ENCODE data around the gene CCDC88C.

GRCh38 chr14:91406982-91407381, 10.6 kb downstream of the CCDC88C start:
- TF ChIP-seq, protein P1, sequence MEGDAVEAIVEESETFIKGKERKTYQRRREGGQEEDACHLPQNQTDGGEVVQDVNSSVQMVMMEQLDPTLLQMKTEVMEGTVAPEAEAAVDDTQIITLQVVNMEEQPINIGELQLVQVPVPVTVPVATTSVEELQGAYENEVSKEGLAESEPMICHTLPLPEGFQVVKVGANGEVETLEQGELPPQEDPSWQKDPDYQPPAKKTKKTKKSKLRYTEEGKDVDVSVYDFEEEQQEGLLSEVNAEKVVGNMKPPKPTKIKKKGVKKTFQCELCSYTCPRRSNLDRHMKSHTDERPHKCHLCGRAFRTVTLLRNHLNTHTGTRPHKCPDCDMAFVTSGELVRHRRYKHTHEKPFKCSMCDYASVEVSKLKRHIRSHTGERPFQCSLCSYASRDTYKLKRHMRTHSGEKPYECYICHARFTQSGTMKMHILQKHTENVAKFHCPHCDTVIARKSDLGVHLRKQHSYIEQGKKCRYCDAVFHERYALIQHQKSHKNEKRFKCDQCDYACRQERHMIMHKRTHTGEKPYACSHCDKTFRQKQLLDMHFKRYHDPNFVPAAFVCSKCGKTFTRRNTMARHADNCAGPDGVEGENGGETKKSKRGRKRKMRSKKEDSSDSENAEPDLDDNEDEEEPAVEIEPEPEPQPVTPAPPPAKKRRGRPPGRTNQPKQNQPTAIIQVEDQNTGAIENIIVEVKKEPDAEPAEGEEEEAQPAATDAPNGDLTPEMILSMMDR (IDR thresholded peaks at IDR 0.05) = no peak
- no peak for TF ChIP-seq POLR2A (IDR thresholded peaks at IDR 0.05)
